Spleen (tissue), 11 donors: ENCODE measurements around the gene BMP6. TPM values are rescaled to one million over a fixed set of nuclear protein-coding genes. Genes with fewer than 3 reads are reported as not detected.

ENCODE experiments used
- DNase-seq: peaks from one replicate; pipeline ENCODE4 v3.0.0-alpha.2; 2020
- H3K27ac ChIP-seq, 8 donors: fragments of 200-600 bp; sonication (generic) in 7 of 8; 1 replicate in 4 of 8; 2 replicates in 4 of 8; pipeline versions ENCODE4 v1.5.0 to v1.8.0; 2016 to 2021; ENCODE audit warnings: inconsistent platforms in 4 of 8, mild to moderate bottlenecking in 4 of 8, moderate library complexity in 1 of 8
- H3K27me3 ChIP-seq, 7 donors: fragments of 200-600 bp; sonication (generic) in 6 of 7; replicated peaks in 1 of 7; 1 replicate in 4 of 7; 2 replicates in 3 of 7; pipeline versions ENCODE4 v1.5.0 to v1.8.0; 2016 to 2021; ENCODE audit warnings: inconsistent platforms in 3 of 7, mild to moderate bottlenecking in 1 of 7
- H3K36me3 ChIP-seq, 6 donors: fragments of 200-600 bp; sonication (generic) in 5 of 6; 1 replicate in 4 of 6; 2 replicates in 2 of 6; pipeline versions ENCODE4 v1.5.0 to v1.8.0; 2016 to 2021; ENCODE audit warnings: inconsistent platforms in 2 of 6
- H3K4me1 ChIP-seq, 6 donors: fragments of 200-600 bp; sonication (generic) in 5 of 6; 1 replicate in 3 of 6; 2 replicates in 3 of 6; pipeline versions ENCODE4 v1.5.0 to v1.8.0; 2016 to 2021; ENCODE audit warnings: inconsistent platforms in 3 of 6
- H3K4me3 ChIP-seq, 8 donors: fragments of 200-600 bp; sonication (generic) in 7 of 8; 1 replicate in 4 of 8; 2 replicates in 4 of 8; pipeline versions ENCODE4 v1.5.0 to v1.8.0; 2016 to 2021; ENCODE audit warnings: inconsistent platforms in 4 of 8, mild to moderate bottlenecking in 4 of 8, moderate library complexity in 2 of 8
- H3K9me3 ChIP-seq, 8 donors: fragments of 200-600 bp; sonication (generic) in 7 of 8; 1 replicate in 4 of 8; 2 replicates in 4 of 8; pipeline versions ENCODE4 v1.5.0 to v1.8.0; 2016 to 2021; ENCODE audit warnings: inconsistent platforms in 4 of 8
- POLR2A ChIP-seq, 3 donors: fragments of 450-650 bp; IDR thresholded peaks; one replicate each; pipeline ENCODE4 v1.5.1; 2017; ENCODE audit warnings: antibody characterized with exemption in 3 of 3, mild to moderate bottlenecking in 1 of 3
- POLR2AphosphoS5 ChIP-seq, 3 donors: sonication (generic); formaldehyde crosslinking; IDR thresholded peaks; one replicate each; pipeline ENCODE4 v1.5.1; 2017; ENCODE audit warnings: antibody characterized with exemption in 3 of 3
- WGBS, 5 donors: extraction: QIAGEN DNeasy Blood & Tissue Kit in 3 of 5; methylation state at CpG; one replicate each; pipeline versions ENCODE4 v1.1.5 to v1.1.7; 2013 to 2018; 5-methylcytosine and 5-hydroxymethylcytosine counted together
- intact Hi-C: fragments of 100-400 bp; cut with DNase I; formaldehyde crosslinking; loops from one replicate; pipeline ENCODE4 v1.15.0; 2023; ENCODE audit warnings: low total_unique reads
- polyA plus RNA-seq, 3 donors: library from polyadenylated mRNA; stranded (reverse); fragments of 200-250 nt; gene quantifications; one replicate each; pipeline ENCODE4 v1.2.1, GENCODE V29; 2013
- total RNA-seq, 7 donors: library from RNA; depleted of rRNA in 3 of 7; stranded (reverse); fragments of >200 nt in 3 of 7; fragmentation: NEBNext Ultra II Directional in 4 of 7; extraction: Animal tissue kit (Norgen Biotek cat#: 25700) in 4 of 7; gene quantifications; one replicate each; pipeline versions ENCODE4 v1.1.0 to v1.2.1, GENCODE V29; 2016 to 2021
- TF ChIP-seq, protein P1 (sequence below), 11 experiments: fragments of 200-600 bp in 7 of 11; fragments of 450-650 bp in 4 of 11; sonication (generic) in 4 of 11; IDR thresholded peaks in 8 of 11; conservative IDR thresholded peaks in 3 of 11; 1 replicate in 7 of 11; 2 replicates in 4 of 11; pipeline versions ENCODE4 v1.4.0 to v1.8.0; 2016 to 2021; ENCODE audit warnings: antibody characterized with exemption in 11 of 11, inconsistent platforms in 4 of 11, mild to moderate bottlenecking in 1 of 11
- donor health status: healthy with polysubstance abuse.
- donor health status: DM: no; HTN: no; CAD: no; lungs with moderate emphysema.
- donor health status: DM: no; HTN: no; CAD: no.
- donor health status: Bipolar disorder and iron deficiency.
- donor health status: healthy.
- donor health status: DM: no; HTN: no; CAD: no.
- donor health status: DM: yes; HTN: yes; CAD: no.

The BMP6 gene
- total and polyA plus RNA-seq, 10 donors: 0.58 to 6.9 (median 4.8) TPM

- Histone ChIP-seq H3K4me3 (no peak overlapping the region), H3K27ac (no peak overlapping the region), H3K4me1 (no peaks in the 10 kb centered on the region), H3K36me3 (no peaks in the 10 kb centered on the region), H3K9me3 (no peaks in the 10 kb centered on the region), H3K27me3 (peaks cover 0 to 23% (median 0%) of the 10 kb centered on the region in 7 donors)
- TF ChIP-seq, protein P1, sequence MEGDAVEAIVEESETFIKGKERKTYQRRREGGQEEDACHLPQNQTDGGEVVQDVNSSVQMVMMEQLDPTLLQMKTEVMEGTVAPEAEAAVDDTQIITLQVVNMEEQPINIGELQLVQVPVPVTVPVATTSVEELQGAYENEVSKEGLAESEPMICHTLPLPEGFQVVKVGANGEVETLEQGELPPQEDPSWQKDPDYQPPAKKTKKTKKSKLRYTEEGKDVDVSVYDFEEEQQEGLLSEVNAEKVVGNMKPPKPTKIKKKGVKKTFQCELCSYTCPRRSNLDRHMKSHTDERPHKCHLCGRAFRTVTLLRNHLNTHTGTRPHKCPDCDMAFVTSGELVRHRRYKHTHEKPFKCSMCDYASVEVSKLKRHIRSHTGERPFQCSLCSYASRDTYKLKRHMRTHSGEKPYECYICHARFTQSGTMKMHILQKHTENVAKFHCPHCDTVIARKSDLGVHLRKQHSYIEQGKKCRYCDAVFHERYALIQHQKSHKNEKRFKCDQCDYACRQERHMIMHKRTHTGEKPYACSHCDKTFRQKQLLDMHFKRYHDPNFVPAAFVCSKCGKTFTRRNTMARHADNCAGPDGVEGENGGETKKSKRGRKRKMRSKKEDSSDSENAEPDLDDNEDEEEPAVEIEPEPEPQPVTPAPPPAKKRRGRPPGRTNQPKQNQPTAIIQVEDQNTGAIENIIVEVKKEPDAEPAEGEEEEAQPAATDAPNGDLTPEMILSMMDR (IDR thresholded peaks at IDR 0.05 in 8 of 11, conservative IDR thresholded peaks at IDR 0.05 in 3 of 11): no peak
- intact Hi-C loops: no loop called here
- 57 to 73% (median 62%) methylated on average over 1 of the region's 1 CpG for WGBS, 5 donors
- no peak for DNase-seq
Observed at GRCh38 chr6:7684076-7684475, 41.8 kb upstream of the BMP6 start.

- Histone ChIP-seq H3K36me3 (no peaks in the 10 kb centered on the region), H3K27me3 (peaks cover 0 to 17% (median 0%) of the 10 kb centered on the region in 7 donors), H3K4me3 (no peak overlapping the region), H3K27ac (no peak overlapping the region), H3K9me3 (no peaks in the 10 kb centered on the region), H3K4me1 (no peaks in the 10 kb centered on the region)
- DNase-seq: no peak
- no peak for TF ChIP-seq POLR2A (IDR thresholded peaks at IDR 0.05)
- no peak for TF ChIP-seq POLR2AphosphoS5 (IDR thresholded peaks at IDR 0.05)
- TF ChIP-seq, protein P1 (IDR thresholded peaks at IDR 0.05 in 8 of 11, conservative IDR thresholded peaks at IDR 0.05 in 3 of 11): no peak
- 80 to 91% (median 87%) methylated on average over 4 of the region's 4 CpGs for WGBS, 5 donors
- intact Hi-C loops: no loop called here
Observed at GRCh38 chr6:7684843-7685242, 41.1 kb upstream of the BMP6 start.

GRCh38 chr6:7685276-7685675, 40.6 kb upstream of the BMP6 start:
- Histone ChIP-seq H3K9me3 (no peaks in the 10 kb centered on the region), H3K27ac (no peak overlapping the region), H3K27me3 (peaks cover 0 to 14% (median 0%) of the 10 kb centered on the region in 7 donors), H3K4me1 (no peaks in the 10 kb centered on the region), H3K4me3 (no peak overlapping the region), H3K36me3 (no peaks in the 10 kb centered on the region)
- WGBS, 5 donors: 57 to 79% (median 60%) methylated on average over 1 of the region's 1 CpG
- intact Hi-C loops: no loop called here
- TF ChIP-seq POLR2AphosphoS5 (IDR thresholded peaks at IDR 0.05): no peak
- TF ChIP-seq, protein P1 (IDR thresholded peaks at IDR 0.05 in 8 of 11, conservative IDR thresholded peaks at IDR 0.05 in 3 of 11): no peak
- TF ChIP-seq POLR2A (IDR thresholded peaks at IDR 0.05): no peak
- DNase-seq: no peak

DNA sequence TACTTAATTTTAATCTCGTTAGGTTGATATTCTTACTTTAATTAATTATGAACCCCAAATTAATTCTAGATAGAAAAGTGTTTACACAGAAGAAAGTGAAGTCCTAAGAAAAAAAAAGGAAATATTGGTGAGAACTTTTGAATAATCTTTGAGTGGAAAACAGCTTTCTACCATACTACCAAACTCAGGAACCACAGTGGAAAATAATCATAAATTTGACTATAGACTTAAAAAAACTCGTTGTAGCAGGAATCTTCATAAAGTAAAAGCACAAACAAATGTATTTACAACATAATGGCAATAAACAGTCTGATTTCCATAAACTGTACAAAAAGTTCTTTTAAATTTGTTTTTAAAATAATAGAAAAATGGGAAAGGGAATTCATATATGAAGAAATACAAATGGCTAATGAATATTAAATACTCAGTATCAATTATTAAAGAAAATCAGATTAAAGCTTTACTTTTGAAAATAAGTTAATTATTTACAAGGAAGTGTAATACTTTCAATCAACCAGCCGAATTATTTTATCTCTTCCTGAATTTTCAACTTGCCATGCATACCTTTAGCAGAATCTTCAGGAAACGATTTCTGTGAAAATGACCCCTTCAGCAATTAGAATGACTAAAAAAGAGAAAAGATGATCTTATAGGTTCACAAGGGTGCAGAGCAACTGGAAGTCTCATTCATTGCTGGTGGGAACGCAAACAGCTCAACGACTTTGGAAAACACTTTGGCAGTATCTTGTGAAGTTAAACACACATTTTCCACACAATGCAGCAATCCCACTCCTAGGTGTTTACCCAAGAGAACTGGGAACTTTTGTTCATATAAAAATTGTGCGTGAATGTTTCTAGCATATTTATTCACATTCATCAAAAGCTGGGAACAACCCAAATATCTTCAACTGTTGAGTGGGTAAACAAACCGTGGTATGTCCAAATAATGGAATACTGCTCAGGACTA, 38.5 kb upstream of the BMP6 start:
- Histone ChIP-seq H3K9me3 (no peaks in the 10 kb centered on the region), H3K36me3 (no peaks in the 10 kb centered on the region), H3K27ac (no peak overlapping the region), H3K4me1 (no peaks in the 10 kb centered on the region), H3K4me3 (no peak overlapping the region), H3K27me3 (peaks cover 0 to 22% (median 0%) of the 10 kb centered on the region in 7 donors)
- WGBS, 5 donors: 77 to 90% (median 84%) methylated on average over 8 of the region's 8 CpGs
- DNase-seq: no peak
- no peak for TF ChIP-seq POLR2AphosphoS5 (IDR thresholded peaks at IDR 0.05)
- TF ChIP-seq POLR2A (IDR thresholded peaks at IDR 0.05): no peak
- TF ChIP-seq, protein P1 (IDR thresholded peaks at IDR 0.05 in 8 of 11, conservative IDR thresholded peaks at IDR 0.05 in 3 of 11): no peak
- intact Hi-C loops: no loop called here
